Breast epithelium (tissue), 4 donors: Measurements from ENCODE around the gene COL6A1. TPM values are rescaled to one million over a fixed set of nuclear protein-coding genes. Genes with fewer than 3 reads are reported as not detected.
A peak's percentile ranks its signal among the peaks of the same experiment; 100 is the strongest.

Source experiments
- DNase-seq, 2 donors: peaks; one replicate each; pipeline ENCODE4 v3.0.0-alpha.2; 2019; ENCODE audit warnings: low spot score in 2 of 2
- H3K27ac ChIP-seq, 2 donors: fragments of 200-600 bp; sonication (generic) in 1 of 2; one replicate each; pipeline ENCODE4 v1.5.1; 2016 to 2019; ENCODE audit warnings: mild to moderate bottlenecking in 1 of 2
- H3K27me3 ChIP-seq, 2 donors: fragments of 200-600 bp; sonication (generic) in 1 of 2; one replicate each; pipeline versions ENCODE4 v1.5.1 to v1.6.0; 2017 to 2019; ENCODE audit warnings: control low read depth in 1 of 2, mild to moderate bottlenecking in 1 of 2
- H3K36me3 ChIP-seq: fragments of 200-600 bp; one replicate; pipeline ENCODE4 v1.5.1; 2019
- H3K4me1 ChIP-seq, 2 donors: fragments of 200-600 bp; sonication (generic); one replicate each; pipeline ENCODE4 v1.5.1; 2016 to 2019; ENCODE audit warnings: control low read depth in 1 of 2
- H3K4me3 ChIP-seq, 3 donors: fragments of 200-600 bp; sonication (generic); 1 replicate in 2 of 3; 2 replicates in 1 of 3; pipeline ENCODE4 v1.5.1; 2016 to 2019; ENCODE audit warnings: mild to moderate bottlenecking in 3 of 3, moderate library complexity in 2 of 3
- H3K9me3 ChIP-seq, 2 donors: fragments of 200-600 bp; sonication (generic) in 1 of 2; one replicate each; pipeline ENCODE4 v1.5.1; 2016 to 2019; ENCODE audit warnings: control low read depth in 1 of 2
- POLR2A ChIP-seq: fragments of 450-650 bp; IDR thresholded peaks from one replicate; pipeline ENCODE4 v1.6.1; 2016; ENCODE audit warnings: antibody characterized with exemption, mild to moderate bottlenecking, moderate library complexity
- POLR2AphosphoS5 ChIP-seq, 3 donors: sonication (generic); formaldehyde crosslinking; IDR thresholded peaks; one replicate each; pipeline ENCODE4 v1.6.1; 2017; ENCODE audit warnings: antibody characterized with exemption in 3 of 3
- intact Hi-C: fragments of 100-400 bp; cut with DNase I; formaldehyde crosslinking; loops from one replicate; pipeline ENCODE4 v1.15.1; 2023; ENCODE audit warnings: low total_unique reads
- total RNA-seq, 3 donors: library from RNA; depleted of rRNA; stranded (reverse); fragments of >200 nt; gene quantifications; one replicate each; pipeline ENCODE4 v1.1.0, GENCODE V29; 2016
- TF ChIP-seq, protein P1 (sequence below), 3 donors: fragments of 450-650 bp; IDR thresholded peaks; one replicate each; pipeline ENCODE4 v1.5.1; 2016 to 2017; ENCODE audit warnings: antibody characterized with exemption in 3 of 3, mild to moderate bottlenecking in 3 of 3, moderate library complexity in 3 of 3

COL6A1 gene
- total RNA-seq, 3 donors from 2014 or later, result 137 to 527 (median 201) TPM

DNA sequence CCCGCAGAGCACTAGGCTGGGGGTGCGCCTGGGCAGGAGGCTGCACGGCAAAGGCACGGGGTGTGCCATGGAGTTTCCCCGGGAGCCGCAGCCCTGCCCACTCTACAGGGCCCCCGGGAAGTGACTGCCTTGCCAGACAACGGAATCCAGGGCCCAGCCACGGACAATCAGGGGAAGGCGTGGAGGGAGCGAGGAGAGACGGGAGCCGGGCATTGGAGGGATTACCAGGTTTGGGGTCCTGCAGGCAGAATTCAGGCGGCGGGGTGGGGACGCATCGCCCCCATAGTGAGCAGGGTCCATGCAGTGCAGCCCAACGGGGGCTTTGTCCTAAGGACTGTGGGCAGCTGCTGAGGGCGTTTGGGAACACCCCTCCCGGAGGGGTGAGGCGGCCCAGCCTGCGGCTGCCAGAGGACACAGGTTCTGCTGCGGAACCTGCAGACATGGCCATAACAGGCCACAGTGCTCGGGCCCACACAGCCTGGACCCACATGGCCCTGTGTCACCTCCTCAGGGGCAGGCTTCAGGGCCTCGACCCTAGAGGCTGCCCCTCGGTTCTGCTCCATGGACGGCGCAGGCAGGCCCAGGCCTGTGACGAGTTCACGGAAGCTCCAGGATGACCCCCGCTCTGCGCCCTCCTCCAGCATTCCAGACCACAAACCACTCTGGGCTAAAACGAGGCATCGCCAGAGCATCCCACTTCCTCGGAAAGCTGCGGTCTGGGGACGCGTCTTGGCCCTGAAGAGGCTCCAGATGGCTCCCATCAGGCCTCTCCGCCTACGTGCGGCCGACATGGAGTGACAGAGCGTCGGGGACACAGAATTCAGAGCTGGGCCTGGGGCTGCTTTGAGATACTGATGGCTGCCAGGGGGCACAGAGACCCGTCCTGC lies 54.5 kb downstream of the COL6A1 start:
- no peak for DNase-seq
- intact Hi-C loops, result no loop called here
- H3K27ac ChIP-seq, result peak overlapping the region; percentile 68 to 86
- H3K9me3 ChIP-seq, result no peaks in the 10 kb centered on the region
- TF ChIP-seq POLR2AphosphoS5 (IDR thresholded peaks at IDR 0.05), result peak in 1 of 3 donors; percentile 17
- TF ChIP-seq, protein P1, sequence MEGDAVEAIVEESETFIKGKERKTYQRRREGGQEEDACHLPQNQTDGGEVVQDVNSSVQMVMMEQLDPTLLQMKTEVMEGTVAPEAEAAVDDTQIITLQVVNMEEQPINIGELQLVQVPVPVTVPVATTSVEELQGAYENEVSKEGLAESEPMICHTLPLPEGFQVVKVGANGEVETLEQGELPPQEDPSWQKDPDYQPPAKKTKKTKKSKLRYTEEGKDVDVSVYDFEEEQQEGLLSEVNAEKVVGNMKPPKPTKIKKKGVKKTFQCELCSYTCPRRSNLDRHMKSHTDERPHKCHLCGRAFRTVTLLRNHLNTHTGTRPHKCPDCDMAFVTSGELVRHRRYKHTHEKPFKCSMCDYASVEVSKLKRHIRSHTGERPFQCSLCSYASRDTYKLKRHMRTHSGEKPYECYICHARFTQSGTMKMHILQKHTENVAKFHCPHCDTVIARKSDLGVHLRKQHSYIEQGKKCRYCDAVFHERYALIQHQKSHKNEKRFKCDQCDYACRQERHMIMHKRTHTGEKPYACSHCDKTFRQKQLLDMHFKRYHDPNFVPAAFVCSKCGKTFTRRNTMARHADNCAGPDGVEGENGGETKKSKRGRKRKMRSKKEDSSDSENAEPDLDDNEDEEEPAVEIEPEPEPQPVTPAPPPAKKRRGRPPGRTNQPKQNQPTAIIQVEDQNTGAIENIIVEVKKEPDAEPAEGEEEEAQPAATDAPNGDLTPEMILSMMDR (IDR thresholded peaks at IDR 0.05), result no peak
- no peak for TF ChIP-seq POLR2A
- H3K36me3 ChIP-seq, result no peaks in the 10 kb centered on the region
- no peaks in the 10 kb centered on the region for H3K4me1 ChIP-seq
- H3K4me3 ChIP-seq, result peak overlapping the region in 1 of 3 donors; percentile 19
- H3K27me3 ChIP-seq, result no peaks in the 10 kb centered on the region

- Histone ChIP-seq H3K36me3 (no peaks in the 10 kb centered on the region), H3K9me3 (no peaks in the 10 kb centered on the region), H3K27ac (peak overlapping the region; percentile 68 to 86), H3K27me3 (no peaks in the 10 kb centered on the region), H3K4me1 (no peaks in the 10 kb centered on the region), H3K4me3 (peak overlapping the region in 1 of 3 donors; percentile 19)
- no peak for DNase-seq
- TF ChIP-seq POLR2A, result no peak
- intact Hi-C loops, result no loop called here
Observed at GRCh38 chr21:46036696-46037330, 55.2 kb downstream of the COL6A1 start.

DNA sequence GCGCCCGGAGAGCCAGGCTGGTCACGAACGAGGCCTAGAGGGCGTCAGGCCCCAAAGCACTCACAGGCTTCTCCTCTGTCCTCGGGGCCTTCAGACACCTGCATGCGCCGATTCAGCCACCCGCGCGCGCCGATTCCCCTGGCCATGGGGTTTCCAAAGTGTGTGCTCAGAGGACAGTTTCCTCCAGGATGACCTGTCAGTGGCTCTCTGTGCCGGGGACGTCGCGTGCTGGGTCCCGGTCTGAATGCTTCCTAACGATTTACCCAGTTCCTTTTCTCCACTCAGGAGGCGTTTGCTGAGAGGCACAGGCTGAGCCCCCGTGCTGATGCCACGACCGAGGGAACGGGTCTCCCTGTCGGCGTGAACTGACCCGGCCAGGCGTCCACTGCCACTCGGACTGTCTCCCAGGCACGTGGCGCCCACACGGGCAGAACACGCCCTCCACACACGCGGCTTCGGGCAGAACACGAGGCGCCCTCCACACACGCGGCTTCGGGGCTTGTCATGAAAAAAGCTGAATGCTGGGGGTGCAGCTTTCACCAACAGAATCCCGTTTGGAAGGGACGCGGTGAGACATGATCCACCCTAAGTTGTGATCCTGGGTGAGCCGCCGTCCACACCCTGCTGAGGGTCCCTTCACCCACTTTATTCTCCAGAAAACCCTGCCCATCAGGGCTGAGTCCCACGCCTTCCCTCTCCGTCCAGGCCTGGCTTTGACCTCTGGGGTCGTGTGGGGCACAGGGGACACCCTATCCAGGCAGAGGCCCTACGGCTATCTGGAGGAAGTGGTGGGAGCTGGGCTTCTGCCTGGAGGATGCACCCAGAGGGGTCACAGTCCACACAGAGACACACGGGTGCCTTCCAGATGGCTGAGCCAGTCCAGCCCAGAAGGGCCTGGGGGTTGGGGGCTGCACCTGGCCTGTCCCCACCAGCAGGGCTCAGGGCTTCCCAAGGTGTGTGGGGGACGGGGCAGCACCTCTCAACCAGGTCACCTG lies 56.1 kb downstream of the COL6A1 start:
- Histone ChIP-seq H3K27ac (peak overlapping the region; percentile 53 to 94), H3K27me3 (no peaks in the 10 kb centered on the region), H3K4me3 (no peak overlapping the region), H3K9me3 (no peaks in the 10 kb centered on the region), H3K36me3 (no peaks in the 10 kb centered on the region), H3K4me1 (no peaks in the 10 kb centered on the region)
- TF ChIP-seq POLR2AphosphoS5 (IDR thresholded peaks at IDR 0.05), result no peak
- TF ChIP-seq, protein P1 (IDR thresholded peaks at IDR 0.05), result no peak
- no peak for TF ChIP-seq POLR2A
- intact Hi-C loops, result no loop called here
- no peak for DNase-seq

GRCh38 chr21:46038341-46038829 lies 56.8 kb downstream of the COL6A1 start:
- no peaks in the 10 kb centered on the region for H3K27me3 ChIP-seq
- no peaks in the 10 kb centered on the region for H3K4me1 ChIP-seq
- H3K9me3 ChIP-seq, result no peaks in the 10 kb centered on the region
- DNase-seq, result no peak
- intact Hi-C loops, result no loop called here
- no peak for TF ChIP-seq POLR2AphosphoS5 (IDR thresholded peaks at IDR 0.05)
- TF ChIP-seq, protein P1 (IDR thresholded peaks at IDR 0.05), result no peak
- TF ChIP-seq POLR2A, result no peak
- peak overlapping the region in 1 of 3 donors; percentile 11 for H3K4me3 ChIP-seq
- no peaks in the 10 kb centered on the region for H3K36me3 ChIP-seq
- peak overlapping the region; percentile 53 to 94 for H3K27ac ChIP-seq

DNA sequence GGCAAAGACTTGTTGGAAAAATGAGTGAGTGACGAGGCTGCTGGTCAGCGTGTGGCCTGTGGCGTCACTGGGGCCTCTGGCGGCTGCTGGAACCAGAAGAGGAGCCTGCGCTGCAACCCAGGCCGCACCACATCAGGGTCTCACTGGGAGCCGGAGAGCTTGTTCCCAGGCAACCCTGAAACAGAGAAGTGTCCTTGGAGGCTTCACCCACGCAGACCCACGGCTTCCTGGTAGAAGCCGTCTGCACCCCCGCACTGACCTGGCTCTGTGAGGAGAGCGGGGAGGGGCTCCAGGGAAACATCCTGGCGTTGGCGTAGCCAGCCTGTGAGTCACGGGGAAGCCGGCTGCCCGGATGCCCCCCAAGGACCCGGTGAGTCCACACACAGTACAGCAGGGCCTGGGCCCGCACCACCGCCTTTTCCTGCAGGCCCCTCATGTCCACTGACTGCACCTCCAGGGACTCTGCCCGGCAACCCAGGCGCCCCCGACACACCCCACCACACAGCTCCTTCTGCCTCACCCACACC lies 57.4 kb downstream of the COL6A1 start:
- Histone ChIP-seq H3K36me3 (no peaks in the 10 kb centered on the region), H3K4me1 (no peaks in the 10 kb centered on the region), H3K27ac (peak overlapping the region; percentile 53 to 94), H3K4me3 (peak overlapping the region in 1 of 3 donors; percentile 11), H3K9me3 (no peaks in the 10 kb centered on the region), H3K27me3 (no peaks in the 10 kb centered on the region)
- intact Hi-C loops, result no loop called here
- DNase-seq, result peak in 1 of 2 donors; percentile 61
- peak in 1 of 3 donors; percentile 42 for TF ChIP-seq POLR2AphosphoS5 (IDR thresholded peaks at IDR 0.05)
- TF ChIP-seq, protein P1 (IDR thresholded peaks at IDR 0.05), result no peak
